Measurements from ENCODE around the gene MAST3.

DNA sequence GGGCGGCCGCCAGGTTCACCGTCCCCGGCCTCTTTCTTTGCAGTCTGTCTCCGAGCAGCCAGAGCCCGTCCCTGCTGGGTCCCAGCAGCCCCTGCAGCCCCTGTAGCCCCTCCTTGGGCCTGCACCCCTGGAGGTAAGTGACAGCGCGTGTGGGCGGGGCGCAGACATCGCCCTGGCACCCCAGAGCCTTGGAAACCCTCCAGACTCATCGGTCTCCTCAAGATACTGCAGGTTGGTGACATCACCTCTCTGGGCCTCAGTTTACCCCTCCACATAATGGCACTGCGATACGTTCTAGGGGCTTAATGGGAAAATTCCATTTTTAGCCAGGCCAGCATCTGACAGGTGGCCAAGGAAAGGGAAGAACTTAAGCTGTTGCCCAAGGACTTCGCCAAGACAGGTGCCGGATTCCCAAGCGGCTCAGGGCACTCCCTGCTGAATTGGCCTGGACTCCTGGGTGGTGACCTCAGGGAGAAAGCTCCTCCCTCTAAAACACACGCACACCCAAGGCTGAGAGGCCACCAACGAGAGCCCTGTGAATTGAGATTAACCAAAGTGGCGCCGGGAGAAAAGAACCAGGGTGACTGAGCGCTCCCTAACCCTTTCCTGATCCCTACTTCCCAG lies 13.1 kb downstream of the MAST3 start:
- TF ChIP-seq, protein P1, sequence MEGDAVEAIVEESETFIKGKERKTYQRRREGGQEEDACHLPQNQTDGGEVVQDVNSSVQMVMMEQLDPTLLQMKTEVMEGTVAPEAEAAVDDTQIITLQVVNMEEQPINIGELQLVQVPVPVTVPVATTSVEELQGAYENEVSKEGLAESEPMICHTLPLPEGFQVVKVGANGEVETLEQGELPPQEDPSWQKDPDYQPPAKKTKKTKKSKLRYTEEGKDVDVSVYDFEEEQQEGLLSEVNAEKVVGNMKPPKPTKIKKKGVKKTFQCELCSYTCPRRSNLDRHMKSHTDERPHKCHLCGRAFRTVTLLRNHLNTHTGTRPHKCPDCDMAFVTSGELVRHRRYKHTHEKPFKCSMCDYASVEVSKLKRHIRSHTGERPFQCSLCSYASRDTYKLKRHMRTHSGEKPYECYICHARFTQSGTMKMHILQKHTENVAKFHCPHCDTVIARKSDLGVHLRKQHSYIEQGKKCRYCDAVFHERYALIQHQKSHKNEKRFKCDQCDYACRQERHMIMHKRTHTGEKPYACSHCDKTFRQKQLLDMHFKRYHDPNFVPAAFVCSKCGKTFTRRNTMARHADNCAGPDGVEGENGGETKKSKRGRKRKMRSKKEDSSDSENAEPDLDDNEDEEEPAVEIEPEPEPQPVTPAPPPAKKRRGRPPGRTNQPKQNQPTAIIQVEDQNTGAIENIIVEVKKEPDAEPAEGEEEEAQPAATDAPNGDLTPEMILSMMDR (IDR thresholded peaks at IDR 0.05), result no peak
- TF ChIP-seq POLR2A (IDR thresholded peaks at IDR 0.05), result no peak
- TF ChIP-seq POLR2AphosphoS5 (IDR thresholded peaks at IDR 0.05; ENCODE audit: insufficient read depth in 1 of 2, low read depth in 1 of 2), result no peak

Data from vagina (tissue), 2 donors.